Measurements from ENCODE around the gene RAET1L. TPM values are rescaled to one million over a fixed set of nuclear protein-coding genes. Genes with fewer than 3 reads are reported as not detected.
"Not testable (repeated sequence)": the region's sequence is repeated elsewhere in the genome, so short reads cannot be mapped to it uniquely, and the experiment has no call there.

Gene RAET1L
- total and polyA plus RNA-seq, 9 of the 15 experiments (the other 6 are each of a cell fraction or from before 2014, with no cell fraction given) = not detected

DNA sequence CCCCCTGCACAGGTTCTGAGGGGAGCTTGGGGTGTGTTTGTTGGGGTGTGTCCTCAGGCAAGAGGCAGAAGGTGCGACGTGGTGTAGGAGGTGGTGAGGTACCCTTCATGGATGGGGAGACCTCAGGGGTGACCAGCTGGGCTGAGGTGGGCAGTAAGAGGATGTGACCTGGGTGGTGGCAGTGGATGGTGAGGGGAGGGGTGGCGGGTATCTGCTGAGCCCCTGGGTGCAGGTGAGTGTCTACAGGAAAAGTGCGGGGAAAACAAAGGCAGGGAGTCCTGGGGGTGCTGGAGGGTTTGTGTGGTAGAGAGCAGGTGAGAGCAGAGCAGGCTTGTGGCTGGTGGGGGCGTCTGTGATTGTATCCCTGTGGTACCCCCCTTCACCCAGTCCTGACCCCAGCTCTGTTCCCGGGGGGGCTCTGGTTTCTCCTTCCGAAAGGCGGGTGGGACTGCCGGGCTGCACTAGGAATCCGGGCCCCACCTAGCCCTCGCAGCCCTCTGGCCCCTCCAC lies 631 bp downstream of the RAET1L start:
- 0% methylated on average over 11 of the region's 11 CpGs for WGBS (ENCODE audit: insufficient coverage, low coverage, missing lambda C conversion rate)
- ATAC-seq (no peak), FAIRE-seq (no peak), DNase-seq (ENCODE audit: extremely low read depth in 1 of 4, low spot score in 3 of 4) (no peak)
- 0 out of 2 replicates have a peak, but pooled peaks cover 3% of the 10 kb centered on the region for H4K20me1 ChIP-seq (replicated peaks; ENCODE audit: control insufficient read depth, insufficient read depth, low read length)
- H3K27me3 ChIP-seq (ENCODE audit: control insufficient read depth in 2 of 2, insufficient read depth in 2 of 2, low read length in 2 of 2) = peaks cover 37 to 60% of the 10 kb centered on the region in 2 experiments
- H3K9ac ChIP-seq (ENCODE audit: insufficient read depth in 1 of 2, low read depth in 2 of 2, low read length in 2 of 2) = no peak overlapping the region
- H3K36me3 ChIP-seq (ENCODE audit: control insufficient read depth, insufficient read depth, low read length) = no peaks in the 10 kb centered on the region
- TF ChIP-seq GTF2A2 (tag; IDR thresholded peaks at IDR 0.05) (no peak), ZNF79 (CRISPR knock-in tag; IDR thresholded peaks at IDR 0.05; ENCODE audit: low read depth) (no peak), RHOXF2B (CRISPR knock-in tag; conservative IDR thresholded peaks at IDR 0.05) (no peak)
- TF ChIP-seq, protein P1, sequence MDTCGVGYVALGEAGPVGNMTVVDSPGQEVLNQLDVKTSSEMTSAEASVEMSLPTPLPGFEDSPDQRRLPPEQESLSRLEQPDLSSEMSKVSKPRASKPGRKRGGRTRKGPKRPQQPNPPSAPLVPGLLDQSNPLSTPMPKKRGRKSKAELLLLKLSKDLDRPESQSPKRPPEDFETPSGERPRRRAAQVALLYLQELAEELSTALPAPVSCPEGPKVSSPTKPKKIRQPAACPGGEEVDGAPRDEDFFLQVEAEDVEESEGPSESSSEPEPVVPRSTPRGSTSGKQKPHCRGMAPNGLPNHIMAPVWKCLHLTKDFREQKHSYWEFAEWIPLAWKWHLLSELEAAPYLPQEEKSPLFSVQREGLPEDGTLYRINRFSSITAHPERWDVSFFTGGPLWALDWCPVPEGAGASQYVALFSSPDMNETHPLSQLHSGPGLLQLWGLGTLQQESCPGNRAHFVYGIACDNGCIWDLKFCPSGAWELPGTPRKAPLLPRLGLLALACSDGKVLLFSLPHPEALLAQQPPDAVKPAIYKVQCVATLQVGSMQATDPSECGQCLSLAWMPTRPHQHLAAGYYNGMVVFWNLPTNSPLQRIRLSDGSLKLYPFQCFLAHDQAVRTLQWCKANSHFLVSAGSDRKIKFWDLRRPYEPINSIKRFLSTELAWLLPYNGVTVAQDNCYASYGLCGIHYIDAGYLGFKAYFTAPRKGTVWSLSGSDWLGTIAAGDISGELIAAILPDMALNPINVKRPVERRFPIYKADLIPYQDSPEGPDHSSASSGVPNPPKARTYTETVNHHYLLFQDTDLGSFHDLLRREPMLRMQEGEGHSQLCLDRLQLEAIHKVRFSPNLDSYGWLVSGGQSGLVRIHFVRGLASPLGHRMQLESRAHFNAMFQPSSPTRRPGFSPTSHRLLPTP (IDR thresholded peaks at IDR 0.05; ENCODE audit: borderline replicate concordance, extremely low read depth, insufficient read length) = no peak
- TF ChIP-seq, protein P2, sequence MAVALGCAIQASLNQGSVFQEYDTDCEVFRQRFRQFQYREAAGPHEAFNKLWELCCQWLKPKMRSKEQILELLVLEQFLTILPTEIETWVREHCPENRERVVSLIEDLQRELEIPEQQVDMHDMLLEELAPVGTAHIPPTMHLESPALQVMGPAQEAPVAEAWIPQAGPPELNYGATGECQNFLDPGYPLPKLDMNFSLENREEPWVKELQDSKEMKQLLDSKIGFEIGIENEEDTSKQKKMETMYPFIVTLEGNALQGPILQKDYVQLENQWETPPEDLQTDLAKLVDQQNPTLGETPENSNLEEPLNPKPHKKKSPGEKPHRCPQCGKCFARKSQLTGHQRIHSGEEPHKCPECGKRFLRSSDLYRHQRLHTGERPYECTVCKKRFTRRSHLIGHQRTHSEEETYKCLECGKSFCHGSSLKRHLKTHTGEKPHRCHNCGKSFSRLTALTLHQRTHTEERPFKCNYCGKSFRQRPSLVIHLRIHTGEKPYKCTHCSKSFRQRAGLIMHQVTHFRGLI (CRISPR knock-in tag; IDR thresholded peaks at IDR 0.05) = no peak
- H3K27ac ChIP-seq (ENCODE audit: extremely low read depth, low read depth, low read length) = no peak overlapping the region
- H3K9me1 ChIP-seq (ENCODE audit: control insufficient read depth, insufficient read depth, low read length) = no peaks in the 10 kb centered on the region
- BruUV-seq (replicated peaks) = no TSS peak
- peaks cover 0 to 9% of the 10 kb centered on the region in 2 experiments; a peak in 1 of 5 replicates for H3K4me1 ChIP-seq (replicated peaks in 1 of 2; ENCODE audit: control insufficient read depth in 2 of 2, insufficient read depth in 2 of 2, low read length in 2 of 2)
- H3K4me2 ChIP-seq (ENCODE audit: insufficient read depth, low read length) = no peak overlapping the region
- CTCF ChIA-PET (ENCODE audit: low intra/inter-chr PET ratio) = interaction anchor here (0.9 kb wide), 1 partner anchor 9 kb away, joined by 3 read pairs; no protein-coding TSS in a partner anchor
- H3K9me3 ChIP-seq (replicated peaks; ENCODE audit: control insufficient read depth, insufficient read depth, low read depth, low read length) = no peaks in the 10 kb centered on the region
- H2AFZ ChIP-seq (ENCODE audit: low read depth, low read length) = no peak overlapping the region
- POLR2A ChIA-PET = interaction anchor here (0.5 to 1.0 kb wide), 2 partner anchors 328 to 487 kb away, joined by 3 read pairs; no protein-coding TSS in a partner anchor
- no peak overlapping the region for H3K4me3 ChIP-seq
- H3K79me2 ChIP-seq (ENCODE audit: control insufficient read depth, insufficient read depth, low read length) = no peaks in the 10 kb centered on the region
- intact Hi-C loops (cut with micrococcal nuclease) (no loop called here), in situ Hi-C loops (cut with MboI) (no loop called here)

DNA sequence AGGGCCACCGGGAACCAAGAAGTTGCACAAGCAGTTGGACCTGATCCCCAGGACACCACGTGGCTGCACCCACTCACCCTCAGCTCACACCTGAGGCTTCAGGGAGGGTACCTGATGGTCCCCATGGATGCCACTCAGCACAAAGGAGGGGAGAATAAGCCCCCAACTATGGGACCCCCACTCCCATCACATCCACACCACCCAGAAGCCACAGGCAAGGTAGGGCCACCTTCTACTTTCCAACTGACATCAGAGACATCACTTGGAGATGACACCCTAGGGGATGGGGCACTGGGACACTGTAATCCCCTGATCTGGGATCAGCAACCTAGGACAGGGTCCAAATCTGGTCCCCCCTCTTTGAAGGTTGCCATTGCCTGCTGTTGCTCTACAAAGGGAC lies 1.3 kb downstream of the RAET1L start:
- H3K4me2 ChIP-seq (ENCODE audit: insufficient read depth, low read length); H3K36me3 ChIP-seq (ENCODE audit: control insufficient read depth, insufficient read depth, low read length); BruUV-seq (replicated peaks); H3K4me1 ChIP-seq (replicated peaks in 1 of 2; ENCODE audit: control insufficient read depth in 2 of 2, insufficient read depth in 2 of 2, low read length in 2 of 2); in situ Hi-C loops (cut with MboI); ATAC-seq; intact Hi-C loops (cut with micrococcal nuclease); H3K9me1 ChIP-seq (ENCODE audit: control insufficient read depth, insufficient read depth, low read length); FAIRE-seq; H3K9me3 ChIP-seq (replicated peaks; ENCODE audit: control insufficient read depth, insufficient read depth, low read depth, low read length); CTCF ChIA-PET (ENCODE audit: low intra/inter-chr PET ratio); H3K4me3 ChIP-seq; H4K20me1 ChIP-seq (replicated peaks; ENCODE audit: control insufficient read depth, insufficient read depth, low read length); POLR2A ChIA-PET; H2AFZ ChIP-seq (ENCODE audit: low read depth, low read length); DNase-seq (ENCODE audit: extremely low read depth in 1 of 4, low spot score in 3 of 4); H3K79me2 ChIP-seq (ENCODE audit: control insufficient read depth, insufficient read depth, low read length); H3K9ac ChIP-seq (ENCODE audit: insufficient read depth in 1 of 2, low read depth in 2 of 2, low read length in 2 of 2); H3K27ac ChIP-seq (ENCODE audit: extremely low read depth, low read depth, low read length): not testable (repeated sequence)
- WGBS (ENCODE audit: insufficient coverage, low coverage, missing lambda C conversion rate) = 0% methylated on average over 2 of the region's 2 CpGs
- peaks cover 37 to 57% of the 10 kb centered on the region in 2 experiments for H3K27me3 ChIP-seq (ENCODE audit: control insufficient read depth in 2 of 2, insufficient read depth in 2 of 2, low read length in 2 of 2)

All from K562 (cell line).